Amniotic epithelial cell (primary cell): ENCODE measurements around the gene SERPIND1.
"Not testable (repeated sequence)": the region's sequence is repeated elsewhere in the genome, so short reads cannot be mapped to it uniquely, and the experiment has no call there.

Experiments used
- DNase-seq: peaks from one replicate; pipeline ENCODE4 v3.0.0-alpha.2; 2010; ENCODE audit warnings: low read depth

SERPIND1 gene, protein sequence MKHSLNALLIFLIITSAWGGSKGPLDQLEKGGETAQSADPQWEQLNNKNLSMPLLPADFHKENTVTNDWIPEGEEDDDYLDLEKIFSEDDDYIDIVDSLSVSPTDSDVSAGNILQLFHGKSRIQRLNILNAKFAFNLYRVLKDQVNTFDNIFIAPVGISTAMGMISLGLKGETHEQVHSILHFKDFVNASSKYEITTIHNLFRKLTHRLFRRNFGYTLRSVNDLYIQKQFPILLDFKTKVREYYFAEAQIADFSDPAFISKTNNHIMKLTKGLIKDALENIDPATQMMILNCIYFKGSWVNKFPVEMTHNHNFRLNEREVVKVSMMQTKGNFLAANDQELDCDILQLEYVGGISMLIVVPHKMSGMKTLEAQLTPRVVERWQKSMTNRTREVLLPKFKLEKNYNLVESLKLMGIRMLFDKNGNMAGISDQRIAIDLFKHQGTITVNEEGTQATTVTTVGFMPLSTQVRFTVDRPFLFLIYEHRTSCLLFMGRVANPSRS

DNA sequence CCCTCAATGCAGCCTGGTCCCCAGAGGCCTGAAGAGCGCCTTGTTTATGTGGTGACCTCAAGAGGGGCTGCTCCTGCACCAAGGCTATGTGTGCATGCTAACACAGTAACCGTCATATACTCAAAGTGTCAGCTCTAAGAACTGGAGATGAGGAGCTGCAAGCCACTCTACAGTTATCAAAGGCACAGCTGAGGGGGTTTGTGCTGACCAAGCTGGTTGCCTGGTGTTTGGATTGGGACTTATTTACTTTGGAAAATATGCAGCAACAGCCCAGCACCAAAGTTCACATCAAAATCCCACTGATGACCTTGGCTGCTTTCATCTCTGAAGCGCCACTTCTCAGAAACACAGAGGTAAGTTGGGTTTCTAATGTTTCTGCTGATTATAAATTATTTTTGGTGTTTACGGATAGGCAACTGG lies at the start of gene SERPIND1:
Gene SERPIND1 (plus strand): TSS at position 321 of the 420 bp plus-strand sequence. CDS start 5,200 bp downstream, outside the sequence.
- DNase-seq, result no peak

DNA sequence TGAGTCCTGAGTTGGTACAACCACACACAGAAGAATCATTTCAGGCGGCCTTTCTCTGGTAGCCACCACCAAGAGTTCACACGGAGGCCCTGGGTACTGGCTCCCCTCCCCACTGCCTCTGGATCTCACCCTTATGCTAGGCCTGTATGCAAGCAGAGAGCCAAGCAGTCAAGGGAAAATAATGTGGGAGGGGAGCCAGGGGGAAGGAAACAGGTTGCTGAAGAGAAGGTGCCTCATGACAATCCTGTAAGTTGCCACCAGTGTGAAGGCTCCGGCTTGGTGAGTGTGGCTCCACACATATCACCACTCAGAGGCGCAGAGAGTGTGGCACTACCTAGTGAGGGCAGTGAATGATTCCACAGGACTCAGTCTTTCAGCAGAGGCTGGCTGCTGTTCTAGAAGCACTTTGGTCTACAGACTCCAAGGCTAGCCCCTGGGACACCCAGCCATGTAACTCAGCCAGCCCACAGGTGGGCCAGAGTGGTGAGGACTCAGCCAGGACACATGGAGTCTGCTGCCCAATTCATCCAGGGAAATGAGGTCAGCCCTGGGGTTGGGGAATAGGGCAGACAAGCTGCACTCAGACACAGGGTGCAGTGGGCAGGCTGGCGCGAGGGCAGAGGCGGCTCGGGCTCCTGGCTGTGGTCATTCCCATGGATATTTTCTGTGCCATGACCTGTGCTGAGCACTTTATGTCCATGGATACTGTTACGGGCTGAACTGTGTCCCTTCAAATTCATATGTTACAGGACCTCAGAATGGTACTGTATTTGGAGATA lies 49.0 kb upstream of the SERPIND1 start:
- no peak for DNase-seq

DNA sequence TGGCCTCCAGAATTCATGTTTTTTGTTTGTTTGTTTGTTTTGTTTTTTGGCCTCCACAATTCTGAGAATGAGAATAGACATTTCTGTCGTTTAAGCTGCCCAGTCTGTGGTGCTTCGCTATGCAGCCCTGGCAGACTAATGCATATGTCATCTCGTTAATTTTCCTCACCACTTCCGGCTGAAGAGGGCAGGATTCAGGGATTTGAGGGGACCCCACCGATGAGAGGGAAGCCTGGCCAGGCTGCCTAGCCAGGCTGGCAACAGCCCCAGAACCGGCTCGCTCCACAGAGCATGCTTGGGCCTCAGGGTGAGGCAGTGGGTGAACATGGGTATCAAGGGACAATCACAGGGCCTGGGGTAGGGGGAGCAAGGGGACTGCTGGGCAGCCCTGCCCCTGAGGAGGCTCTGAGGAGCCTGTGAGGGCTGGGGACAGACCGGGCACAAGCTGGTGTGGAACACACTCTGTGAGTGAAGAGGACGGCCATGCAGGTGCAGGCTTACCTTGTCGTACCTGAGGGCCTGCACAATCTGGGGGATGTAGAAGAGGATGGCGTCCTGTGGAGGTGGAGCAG lies 47.8 kb upstream of the SERPIND1 start:
- no peak for DNase-seq

DNA sequence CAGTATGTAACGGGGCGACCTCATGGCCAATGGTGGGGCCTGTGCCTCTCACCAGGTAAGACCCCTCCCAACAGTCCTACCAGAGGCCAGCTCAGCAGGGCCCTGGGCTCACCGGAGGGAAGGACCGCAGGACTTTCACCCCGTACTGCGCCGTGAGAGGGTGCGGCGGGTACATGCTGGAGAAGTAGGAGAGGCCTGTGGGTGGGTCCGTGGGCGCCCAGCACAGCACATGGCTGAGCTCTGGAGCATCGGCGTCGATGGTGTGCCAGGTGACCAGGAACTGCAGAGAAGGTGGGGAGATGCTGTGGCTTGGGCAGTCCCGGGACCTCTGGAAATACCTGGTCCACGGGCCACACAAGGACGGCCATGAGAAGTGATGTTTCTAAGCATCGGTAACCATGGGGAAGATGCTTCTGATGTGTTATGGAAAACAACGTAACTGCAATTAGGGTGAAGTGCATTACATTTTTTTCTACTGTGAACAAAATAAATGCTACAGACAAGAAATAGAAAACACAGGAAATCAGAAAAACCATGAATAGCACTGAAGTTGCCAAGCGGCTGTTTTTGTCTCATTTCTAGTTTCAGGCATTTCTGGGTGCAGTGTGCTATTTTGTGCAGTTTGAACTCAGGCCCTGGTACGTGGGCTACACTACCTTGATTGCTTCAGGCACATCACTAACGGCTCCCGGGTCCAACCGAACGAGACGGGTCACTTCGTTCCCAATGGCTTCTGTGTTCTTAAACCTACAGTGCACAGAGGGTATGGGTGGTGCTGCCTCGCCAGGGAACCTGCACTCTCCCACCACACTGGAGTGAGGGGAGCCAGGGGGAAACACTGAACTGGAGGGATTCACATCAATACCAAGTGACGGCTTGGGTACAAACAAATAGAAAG lies 46.5 kb upstream of the SERPIND1 start:
- no peak for DNase-seq

DNA sequence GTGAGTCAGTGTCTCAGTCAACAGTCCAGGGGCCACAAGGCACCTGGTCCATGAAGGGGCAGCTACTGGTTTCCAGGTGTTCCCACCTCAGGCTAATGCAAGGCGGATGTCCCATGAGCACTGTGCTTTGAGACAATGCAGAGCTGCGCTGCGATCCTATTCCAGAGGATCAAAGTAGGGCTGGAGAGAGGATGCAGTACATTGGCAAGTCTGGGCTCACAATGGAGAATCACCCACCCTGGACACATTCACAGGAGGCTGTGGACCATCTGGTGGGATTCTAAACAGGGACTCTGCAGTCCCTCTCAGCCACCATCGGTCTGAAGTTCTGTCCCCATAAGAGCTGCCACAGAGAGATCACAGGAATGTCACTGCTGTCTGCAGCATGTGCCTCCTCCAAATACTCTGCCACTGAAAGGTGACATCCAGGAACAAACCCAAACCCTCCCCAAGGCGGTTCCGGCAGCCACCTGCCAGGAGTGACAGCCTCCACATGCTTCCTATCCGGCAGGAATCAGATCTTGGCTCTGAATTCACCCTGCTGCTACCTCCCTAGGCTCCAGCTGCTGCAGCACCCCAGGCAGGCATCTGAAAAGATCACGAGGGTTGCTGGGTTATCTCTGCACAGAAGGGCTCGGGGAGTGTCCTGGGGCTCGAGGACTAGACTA lies 45.3 kb upstream of the SERPIND1 start:
- no peak for DNase-seq

DNA sequence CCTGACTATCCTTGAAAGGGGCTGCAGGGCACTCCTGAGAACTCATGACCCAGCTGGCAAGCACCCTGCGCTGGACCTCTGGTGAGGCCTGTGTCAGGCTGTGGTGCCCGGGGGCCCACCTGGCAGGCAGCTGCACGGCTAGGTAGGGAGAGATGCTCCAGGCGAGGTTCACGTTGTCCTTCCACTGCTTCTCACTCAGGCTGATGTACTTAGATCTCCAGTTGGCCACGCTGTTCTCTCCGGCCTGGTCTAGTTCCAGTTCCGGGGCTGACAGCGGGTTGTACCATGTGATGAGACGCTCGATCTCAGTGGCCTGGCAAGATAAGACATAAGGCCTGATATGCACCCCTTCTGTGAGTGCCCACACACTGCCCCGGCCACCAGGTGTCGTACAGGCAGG lies 44.7 kb upstream of the SERPIND1 start:
- DNase-seq, result no peak

DNA sequence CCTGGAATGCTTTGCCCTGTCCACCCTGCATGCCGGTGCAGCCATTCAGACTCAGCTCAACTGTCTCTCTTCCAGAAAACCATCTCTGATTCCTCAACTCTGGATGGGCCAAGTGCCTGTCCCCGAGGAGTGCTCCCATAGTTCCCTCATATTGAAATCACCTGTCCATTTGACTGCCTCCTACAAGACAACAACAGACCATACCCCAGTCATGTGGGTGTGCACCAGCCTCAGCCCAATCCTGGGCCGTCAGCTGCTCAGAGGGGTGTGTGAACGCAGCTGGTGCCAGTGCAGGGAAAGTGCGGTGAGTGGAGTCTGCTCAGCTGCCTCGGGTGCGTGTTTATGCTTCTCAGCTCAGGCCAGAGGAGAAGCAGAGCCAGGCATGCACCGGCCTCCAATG lies 41.5 kb upstream of the SERPIND1 start:
- DNase-seq, result not testable (repeated sequence)

DNA sequence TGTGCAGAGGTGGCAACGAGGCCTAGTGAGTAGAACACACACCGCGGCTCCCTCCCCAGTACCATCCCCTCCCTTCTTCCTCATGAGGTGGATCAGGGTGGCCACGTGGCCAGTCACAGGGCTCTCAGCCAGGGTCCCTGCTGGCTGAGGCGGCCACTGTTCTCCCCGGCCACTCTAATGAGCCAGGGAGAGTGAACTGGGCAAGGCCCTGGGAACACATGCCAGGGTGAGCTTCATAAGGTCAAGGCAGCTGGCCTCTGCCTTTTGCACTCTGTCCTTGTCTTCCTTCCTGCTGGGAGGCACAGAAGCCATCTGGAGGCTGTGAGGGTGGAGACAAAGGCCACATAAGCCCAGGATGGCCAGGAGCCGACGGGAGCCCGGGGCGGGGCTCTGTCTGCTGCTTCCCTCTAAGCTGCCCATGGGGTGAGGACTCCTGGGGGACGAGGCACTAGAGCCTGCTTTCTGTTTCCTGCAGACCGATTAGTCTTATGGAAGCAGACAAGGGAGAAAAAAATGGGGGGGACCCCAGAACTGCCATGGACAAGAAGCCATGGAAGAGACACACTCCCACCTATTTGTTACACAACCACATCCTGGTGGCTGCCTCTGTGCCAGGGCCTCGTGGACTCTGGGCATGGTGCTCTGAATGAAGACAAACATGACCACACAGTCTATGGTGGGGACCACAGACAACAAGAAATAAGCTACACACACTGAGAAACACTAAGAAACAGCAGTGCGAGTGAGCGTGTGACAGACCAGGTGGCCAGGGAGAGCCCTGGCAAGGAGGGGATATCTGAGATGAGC lies 38.4 kb upstream of the SERPIND1 start:
- not testable (repeated sequence) for DNase-seq

DNA sequence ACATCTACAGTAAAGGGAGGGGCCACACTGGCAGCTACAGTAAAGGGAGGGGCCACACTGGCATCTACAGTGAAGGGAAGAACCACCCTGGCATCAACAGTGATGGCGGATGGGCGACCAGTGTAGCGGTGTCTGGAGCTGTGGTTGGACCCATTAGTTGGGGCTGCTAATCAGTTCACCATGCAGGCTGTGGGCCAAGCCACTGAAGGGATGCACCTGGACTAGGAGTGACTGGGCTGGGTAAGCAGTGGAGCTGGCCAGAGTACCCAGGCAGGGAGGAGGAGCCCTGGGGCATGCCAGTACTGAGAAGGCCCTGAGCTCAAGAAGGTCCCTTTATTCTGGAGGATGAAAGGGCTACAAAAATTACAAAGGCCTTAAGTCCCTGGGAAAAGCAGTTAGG lies 37.0 kb upstream of the SERPIND1 start:
- DNase-seq, result not testable (repeated sequence)

DNA sequence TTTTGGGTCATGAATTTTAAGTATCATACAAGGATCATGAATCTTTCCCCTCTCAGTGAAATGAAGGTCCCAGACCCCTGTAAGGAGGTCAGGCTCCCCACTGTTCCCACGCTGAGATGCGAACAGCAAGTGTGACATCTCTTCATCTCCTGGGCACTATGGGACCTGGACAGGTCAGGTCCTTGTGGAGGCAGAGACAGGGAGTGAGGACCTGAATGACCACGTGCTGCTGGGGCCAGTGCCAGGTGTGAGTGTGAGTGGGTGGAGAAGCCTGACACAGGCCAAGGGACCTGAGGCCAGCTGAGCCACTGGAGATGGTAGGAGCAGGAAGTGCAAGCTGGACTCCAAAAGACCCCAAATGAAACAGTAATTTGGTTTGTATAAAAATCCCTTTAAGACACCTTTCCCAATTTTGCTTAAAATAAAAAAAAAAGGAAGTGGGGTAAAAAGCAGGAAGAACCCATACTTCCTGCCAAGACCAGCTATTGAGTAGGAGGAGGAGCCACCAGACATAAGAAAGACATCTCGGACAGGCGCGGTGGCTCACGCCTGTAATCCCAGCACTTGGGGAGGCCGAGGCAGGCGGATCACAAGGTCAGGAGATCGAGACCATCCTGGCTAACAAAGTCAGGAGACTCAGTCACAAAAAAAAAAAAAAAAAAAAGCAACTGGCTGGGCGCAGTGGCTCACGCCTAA lies 35.4 kb upstream of the SERPIND1 start:
- DNase-seq, result no peak

DNA sequence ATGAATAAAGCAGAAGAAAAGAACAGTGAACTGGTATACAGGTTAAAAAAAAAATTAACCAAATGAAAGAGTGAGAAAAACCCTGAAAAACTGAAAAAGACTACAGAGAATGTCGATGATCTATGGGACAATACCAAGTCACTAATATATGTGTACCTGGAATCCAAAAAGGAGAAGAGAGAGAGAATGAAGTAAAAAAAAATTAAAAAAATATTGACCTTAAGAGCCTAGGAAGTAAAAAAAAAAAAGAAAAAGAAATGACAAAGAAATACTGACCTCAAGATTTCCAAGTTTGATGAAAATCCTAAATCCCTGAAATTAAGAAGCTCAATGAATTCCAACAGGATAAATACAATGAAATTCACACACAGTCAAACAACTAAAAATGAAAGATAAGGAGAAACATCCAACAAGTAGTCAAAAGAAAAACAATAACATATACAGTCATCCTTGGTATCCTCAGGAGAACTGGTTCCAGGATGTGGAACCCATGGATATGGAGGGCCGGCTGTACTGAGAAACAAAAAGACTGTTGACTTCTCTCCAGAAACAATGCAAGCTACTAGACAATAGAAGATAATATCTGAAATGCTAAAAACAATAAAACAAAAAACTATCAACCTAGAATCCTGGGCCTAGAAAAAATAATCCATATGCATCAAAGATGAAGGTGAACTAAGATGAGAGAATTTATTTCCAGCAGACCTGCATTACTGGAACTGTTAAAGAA lies 33.5 kb upstream of the SERPIND1 start:
- no peak for DNase-seq

DNA sequence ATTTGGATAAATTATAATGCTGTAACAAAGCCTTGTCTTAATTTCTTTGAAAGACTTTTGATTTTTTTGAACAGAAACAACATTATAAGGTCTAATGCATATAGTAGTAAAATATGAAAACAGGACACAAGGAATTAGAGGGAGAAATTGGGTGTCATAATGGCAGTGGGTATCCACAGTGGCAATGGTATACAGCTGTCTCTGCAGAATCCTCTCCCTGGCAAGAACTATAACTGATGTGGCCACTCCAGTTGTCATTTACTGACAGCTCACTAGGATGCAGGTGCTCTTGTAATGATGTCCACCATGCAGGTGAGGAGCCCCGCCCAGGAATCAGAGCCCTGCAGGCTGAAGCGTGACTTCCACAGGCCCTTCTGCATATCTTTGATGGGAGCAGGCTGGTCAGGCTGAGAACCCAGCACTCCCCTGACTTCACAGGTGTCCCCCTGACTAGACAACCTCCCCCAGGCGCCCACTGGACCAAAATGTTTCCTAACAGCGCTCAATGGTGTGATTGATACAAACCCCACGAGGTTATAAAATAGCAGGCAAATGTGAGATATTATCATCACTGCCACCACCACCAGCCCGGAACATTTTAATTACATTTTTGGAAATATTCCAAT lies 32.8 kb upstream of the SERPIND1 start:
- no peak for DNase-seq

DNA sequence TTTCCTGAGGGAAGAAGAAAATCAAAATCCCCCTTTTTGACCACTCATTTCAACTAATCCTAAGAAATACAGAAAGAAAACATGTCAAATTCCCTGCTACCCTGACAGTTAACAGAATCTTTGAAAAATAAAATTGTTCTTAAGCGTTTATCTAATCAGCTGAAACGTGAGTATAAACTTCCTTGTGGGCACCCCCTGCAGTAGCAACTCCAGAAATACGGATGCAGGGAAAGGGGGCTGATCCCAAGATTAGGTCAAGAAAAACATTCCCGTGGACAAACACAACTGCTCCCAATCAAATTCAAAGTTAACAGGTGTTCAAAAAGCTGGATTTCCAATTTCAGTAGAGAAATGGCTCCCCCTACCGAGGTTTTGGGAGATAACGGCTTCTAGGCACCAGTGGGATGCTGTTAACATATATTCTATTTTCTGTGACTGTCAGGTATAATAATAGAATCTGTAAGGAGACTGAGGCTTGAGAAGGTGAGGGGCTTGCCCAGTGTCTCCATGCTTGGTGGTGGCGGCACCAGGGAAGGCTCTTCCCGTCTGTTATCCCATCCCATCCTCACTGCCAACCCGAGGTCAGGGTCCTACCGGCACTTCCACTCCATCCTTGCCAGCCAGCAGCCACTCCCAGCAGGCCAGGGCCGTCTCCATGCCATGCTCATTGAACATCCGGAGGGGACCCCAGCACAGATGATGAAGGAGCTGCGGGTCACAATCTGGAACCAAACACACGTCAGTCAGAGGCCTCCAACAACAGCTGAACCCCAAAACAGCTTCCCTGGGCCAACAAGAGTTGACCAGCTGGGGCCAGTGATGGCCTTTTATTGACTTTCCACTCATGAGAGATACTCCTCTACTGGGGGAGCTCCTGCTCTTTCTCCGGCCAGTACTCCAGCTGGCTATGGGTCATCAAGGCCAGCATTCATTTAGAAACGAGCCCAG lies 32.0 kb upstream of the SERPIND1 start:
- DNase-seq, result peak; percentile 20

DNA sequence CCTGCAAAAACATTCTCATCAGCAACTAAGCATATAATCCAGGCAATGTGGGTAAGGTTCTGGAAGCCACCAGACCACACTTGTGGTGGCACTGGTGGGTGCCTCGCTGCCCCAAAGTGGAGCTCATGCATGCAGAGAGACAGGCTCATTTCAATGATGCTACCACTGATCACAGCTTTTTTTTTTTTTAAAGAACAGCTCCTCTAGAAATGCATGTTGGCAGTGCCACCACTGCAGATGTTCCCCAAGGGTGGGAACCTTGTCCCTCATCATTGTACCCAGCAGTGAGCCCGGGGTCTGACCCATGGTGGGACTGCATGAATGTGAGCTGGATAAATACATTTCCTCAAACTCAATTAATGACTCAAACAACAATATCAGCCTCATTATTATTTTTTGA lies 31.1 kb upstream of the SERPIND1 start:
- DNase-seq, result no peak

DNA sequence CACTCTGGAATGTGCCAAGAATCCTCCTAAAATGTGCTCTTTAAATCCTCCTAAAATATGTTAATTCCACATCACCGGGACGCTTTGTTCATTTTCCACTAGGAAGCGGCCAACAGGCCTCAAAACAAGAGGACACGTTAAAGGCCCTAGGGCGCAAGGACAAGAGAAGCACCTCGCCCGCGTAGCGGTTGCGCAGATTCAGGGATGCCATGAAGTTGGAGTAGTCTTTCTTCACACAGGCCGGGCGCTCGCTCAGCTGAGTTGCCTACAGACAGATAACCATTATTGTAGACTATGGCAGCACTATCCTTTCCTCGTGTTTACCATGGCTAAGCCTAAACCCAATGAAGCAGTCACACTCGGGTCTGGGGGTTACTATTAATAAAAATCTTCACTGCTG lies 29.5 kb upstream of the SERPIND1 start:
- no peak for DNase-seq

DNA sequence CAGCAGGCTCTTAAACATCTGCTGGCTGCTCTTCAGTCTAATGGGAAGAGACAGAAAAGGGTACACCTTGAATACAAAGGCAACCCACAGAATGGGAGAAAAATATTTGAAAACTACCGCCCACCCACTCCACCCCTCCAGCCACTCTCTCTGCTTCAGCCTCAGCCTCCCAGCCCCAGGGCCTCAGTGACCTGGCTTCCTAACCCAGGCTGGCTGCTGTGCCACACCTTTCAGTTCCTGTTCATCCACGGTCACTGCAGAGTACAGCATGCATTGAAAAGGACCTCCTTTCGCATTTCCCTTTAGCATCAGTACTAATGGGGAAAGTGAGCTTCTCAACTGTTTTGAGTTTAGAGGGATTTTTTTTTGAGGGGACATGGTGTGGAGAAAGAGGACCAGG lies 28.8 kb upstream of the SERPIND1 start:
- DNase-seq, result no peak

DNA sequence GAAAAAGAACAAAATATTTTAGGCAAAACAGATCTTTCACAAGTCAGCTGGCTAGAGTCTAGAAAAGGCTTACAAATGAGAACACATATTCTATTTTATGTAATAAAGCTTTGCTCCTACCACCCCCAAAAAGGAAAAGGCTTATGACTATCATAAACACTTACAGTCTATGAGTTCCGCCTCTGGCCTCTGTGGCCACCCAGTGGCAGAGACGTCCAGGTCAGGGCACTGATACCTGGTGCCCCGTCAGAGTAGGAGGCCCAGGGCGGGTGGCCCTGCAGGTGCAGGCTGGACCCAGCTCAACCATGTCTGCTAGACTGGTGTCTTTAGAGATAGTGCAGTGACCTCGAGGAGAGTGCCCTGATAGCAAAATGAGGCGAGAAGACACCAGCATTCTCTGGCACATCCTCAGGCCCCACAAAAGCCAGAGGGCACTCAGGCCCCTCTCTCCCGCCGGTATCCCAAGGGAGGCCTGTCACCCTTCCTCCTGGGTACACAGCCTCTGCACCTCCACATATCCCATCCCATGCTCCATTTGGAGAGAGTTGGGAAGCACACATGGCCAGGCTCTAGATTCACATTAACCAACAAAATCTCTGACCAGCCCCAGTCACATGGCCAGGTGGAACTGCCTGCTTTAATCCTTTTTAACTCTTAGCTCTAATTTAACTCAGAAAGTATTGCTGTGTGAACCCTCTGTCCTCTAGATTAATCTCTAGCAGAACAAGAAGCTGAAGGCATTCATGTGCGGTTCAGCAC lies 27.3 kb upstream of the SERPIND1 start:
- no peak for DNase-seq
